Measurements from ENCODE around the gene MYO5C. TPM values are rescaled to one million over a fixed set of nuclear protein-coding genes. Genes with fewer than 3 reads are reported as not detected.
"Not testable (repeated sequence)": the region's sequence is repeated elsewhere in the genome, so short reads cannot be mapped to it uniquely, and the experiment has no call there.

Gene MYO5C
- total and polyA plus RNA-seq, 2 donors (not counting 3 experiments of a cell fraction or from before 2014, with no cell fraction given): 7.5 to 19.4 TPM

DNA sequence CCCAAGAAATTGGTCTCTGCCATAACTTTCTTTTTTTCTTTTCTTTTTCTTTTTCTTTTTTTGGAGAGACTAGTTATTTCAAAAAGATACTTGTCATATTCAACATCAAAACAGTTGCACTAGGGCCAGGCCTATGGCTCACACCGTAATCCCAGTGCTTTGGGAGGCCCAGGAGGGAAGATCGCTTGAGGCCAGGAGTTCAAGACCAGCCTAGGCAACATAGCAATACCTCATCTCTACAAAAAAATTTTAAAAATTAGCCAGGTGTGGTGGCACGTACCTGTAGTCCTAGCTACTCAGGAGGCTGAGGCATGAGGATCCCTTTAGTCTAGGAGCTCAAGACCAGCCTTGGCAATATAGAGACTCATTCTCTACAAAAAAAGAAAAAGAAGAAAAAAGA, 55.4 kb downstream of the MYO5C start:
- intact Hi-C loops (cut with micrococcal nuclease): no loop called here
- Histone ChIP-seq H3K27ac (ENCODE audit: insufficient read depth, low read depth, low read length) (no peak overlapping the region), H3K9me1 (replicated peaks; ENCODE audit: control insufficient read depth, extremely low read depth, insufficient read depth, low read length) (no peaks in the 10 kb centered on the region), H4K20me1 (replicated peaks; ENCODE audit: control insufficient read depth, extremely low read depth, insufficient read depth, low read length) (no peaks in the 10 kb centered on the region), H3K4me3 (replicated peaks in 1 of 3; ENCODE audit: insufficient read depth in 1 of 3, low read depth in 1 of 3, low read length in 3 of 3) (no peak overlapping the region), H3K27me3 (ENCODE audit: control insufficient read depth in 2 of 2, insufficient read depth in 2 of 2, low read length in 2 of 2) (no peaks in the 10 kb centered on the region), H2AFZ (ENCODE audit: low read depth, low read length) (no peak overlapping the region), H3K4me2 (ENCODE audit: insufficient read depth, low read length) (no peak overlapping the region), H3K9me3 (replicated peaks; ENCODE audit: control insufficient read depth, insufficient read depth, low read length) (no peaks in the 10 kb centered on the region), H3K79me2 (ENCODE audit: control insufficient read depth, insufficient read depth, low read length) (no peaks in the 10 kb centered on the region), H3K4me1 (ENCODE audit: control insufficient read depth, extremely low read depth, insufficient read depth, low read length) (no peaks in the 10 kb centered on the region), H3K36me3 (ENCODE audit: control insufficient read depth in 2 of 2, extremely low read depth in 1 of 2, insufficient read depth in 2 of 2, low read length in 2 of 2) (peaks cover 0 to 3% of the 10 kb centered on the region in 2 experiments), H3K9ac (replicated peaks; ENCODE audit: extremely low read depth, insufficient read depth, low read length) (no peak overlapping the region)
- POLR2A ChIA-PET: no interaction called here
- dilution Hi-C loops (cut with MboI; ENCODE audit: extremely low pct_ligation_motif_present, low sequenced_read_pairs): no loop called here
- CTCF ChIA-PET: interaction anchor here (0.8 to 2.9 kb wide), 2 partner anchors 8 to 14 kb away, joined by 3 to 15 read pairs; no protein-coding TSS in a partner anchor
- DNase-seq (ENCODE audit: low read depth, low spot score) (no peak), FAIRE-seq (no peak)
- no TSS peak for BruUV-seq (replicated peaks)
- TF ChIP-seq, protein P1, sequence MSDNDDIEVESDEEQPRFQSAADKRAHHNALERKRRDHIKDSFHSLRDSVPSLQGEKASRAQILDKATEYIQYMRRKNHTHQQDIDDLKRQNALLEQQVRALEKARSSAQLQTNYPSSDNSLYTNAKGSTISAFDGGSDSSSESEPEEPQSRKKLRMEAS (IDR thresholded peaks at IDR 0.05; ENCODE audit: insufficient read depth, insufficient read length): no peak
- TF ChIP-seq EZH2 (IDR thresholded peaks at IDR 0.05; ENCODE audit: borderline replicate concordance, low read depth, low read length, severe bottlenecking) (no peak), MYC (IDR thresholded peaks at IDR 0.05; ENCODE audit: low read depth, low read length) (no peak), POLR2AphosphoS5 (IDR thresholded peaks at IDR 0.05; ENCODE audit: insufficient read depth, low read depth, low read length) (no peak), GATA2 (IDR thresholded peaks at IDR 0.05; ENCODE audit: insufficient read depth, insufficient read length, low read depth, low read length) (no peak), FOS (IDR thresholded peaks at IDR 0.05; ENCODE audit: borderline replicate concordance, insufficient read depth, low read length) (no peak), POLR2A (IDR thresholded peaks at IDR 0.05; ENCODE audit: low read depth, low read length) (no peak)
- TF ChIP-seq, protein P2, sequence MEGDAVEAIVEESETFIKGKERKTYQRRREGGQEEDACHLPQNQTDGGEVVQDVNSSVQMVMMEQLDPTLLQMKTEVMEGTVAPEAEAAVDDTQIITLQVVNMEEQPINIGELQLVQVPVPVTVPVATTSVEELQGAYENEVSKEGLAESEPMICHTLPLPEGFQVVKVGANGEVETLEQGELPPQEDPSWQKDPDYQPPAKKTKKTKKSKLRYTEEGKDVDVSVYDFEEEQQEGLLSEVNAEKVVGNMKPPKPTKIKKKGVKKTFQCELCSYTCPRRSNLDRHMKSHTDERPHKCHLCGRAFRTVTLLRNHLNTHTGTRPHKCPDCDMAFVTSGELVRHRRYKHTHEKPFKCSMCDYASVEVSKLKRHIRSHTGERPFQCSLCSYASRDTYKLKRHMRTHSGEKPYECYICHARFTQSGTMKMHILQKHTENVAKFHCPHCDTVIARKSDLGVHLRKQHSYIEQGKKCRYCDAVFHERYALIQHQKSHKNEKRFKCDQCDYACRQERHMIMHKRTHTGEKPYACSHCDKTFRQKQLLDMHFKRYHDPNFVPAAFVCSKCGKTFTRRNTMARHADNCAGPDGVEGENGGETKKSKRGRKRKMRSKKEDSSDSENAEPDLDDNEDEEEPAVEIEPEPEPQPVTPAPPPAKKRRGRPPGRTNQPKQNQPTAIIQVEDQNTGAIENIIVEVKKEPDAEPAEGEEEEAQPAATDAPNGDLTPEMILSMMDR (IDR thresholded peaks at IDR 0.05; ENCODE audit: extremely low read depth in 1 of 2, insufficient read depth in 1 of 2, low read depth in 1 of 2, low read length in 2 of 2): no peak

DNA sequence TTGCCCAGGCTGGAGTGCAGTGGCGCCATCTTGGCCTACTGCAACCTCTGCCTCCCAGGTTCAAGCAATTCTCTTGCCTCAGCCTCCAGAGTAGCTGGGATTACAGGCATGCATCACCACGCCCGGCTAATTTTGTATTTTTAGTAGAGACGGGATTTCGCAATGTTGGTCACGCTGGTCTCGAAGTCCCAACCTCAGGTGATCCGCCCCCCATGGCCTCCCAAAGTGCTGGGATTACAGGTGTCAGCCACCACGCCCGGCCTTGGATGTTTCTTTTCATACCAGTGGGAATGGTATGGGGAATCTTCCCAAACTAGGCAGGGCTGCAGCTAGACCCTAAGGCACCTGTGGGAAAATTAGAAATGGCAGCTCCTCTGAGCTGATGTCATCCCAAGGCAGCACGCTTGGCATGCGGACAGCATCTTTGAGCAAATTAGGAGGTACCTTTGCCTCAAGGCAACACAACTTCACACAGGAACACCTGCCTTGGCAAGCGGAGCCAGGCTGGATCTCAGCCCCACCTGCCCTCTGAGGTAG, 56.5 kb downstream of the MYO5C start:
- BruUV-seq (replicated peaks); H3K4me1 ChIP-seq (ENCODE audit: control insufficient read depth, extremely low read depth, insufficient read depth, low read length); FAIRE-seq: not testable (repeated sequence)

More for the DNA sequence above, 56.5 kb downstream of the MYO5C start:
- H3K27me3 ChIP-seq (ENCODE audit: control insufficient read depth in 2 of 2, insufficient read depth in 2 of 2, low read length in 2 of 2); H3K79me2 ChIP-seq (ENCODE audit: control insufficient read depth, insufficient read depth, low read length); POLR2A ChIA-PET; H3K27ac ChIP-seq (ENCODE audit: insufficient read depth, low read depth, low read length); intact Hi-C loops (cut with micrococcal nuclease); H4K20me1 ChIP-seq (replicated peaks; ENCODE audit: control insufficient read depth, extremely low read depth, insufficient read depth, low read length); H2AFZ ChIP-seq (ENCODE audit: low read depth, low read length); H3K9ac ChIP-seq (replicated peaks; ENCODE audit: extremely low read depth, insufficient read depth, low read length); H3K36me3 ChIP-seq (ENCODE audit: control insufficient read depth in 2 of 2, extremely low read depth in 1 of 2, insufficient read depth in 2 of 2, low read length in 2 of 2); H3K4me3 ChIP-seq (replicated peaks in 1 of 3; ENCODE audit: insufficient read depth in 1 of 3, low read depth in 1 of 3, low read length in 3 of 3); H3K9me3 ChIP-seq (replicated peaks; ENCODE audit: control insufficient read depth, insufficient read depth, low read length); dilution Hi-C loops (cut with MboI; ENCODE audit: extremely low pct_ligation_motif_present, low sequenced_read_pairs); H3K4me2 ChIP-seq (ENCODE audit: insufficient read depth, low read length); DNase-seq (ENCODE audit: low read depth, low spot score); H3K9me1 ChIP-seq (replicated peaks; ENCODE audit: control insufficient read depth, extremely low read depth, insufficient read depth, low read length): not testable (repeated sequence)
- CTCF ChIA-PET: interaction anchor here (1.6 to 4.3 kb wide), 3 partner anchors 12 to 31 kb away, joined by 3 to 27 read pairs (median 5); no protein-coding TSS in a partner anchor
